Fibroblast of lung (primary cell): Measurements from ENCODE around the gene CPA5. TPM values are rescaled to one million over a fixed set of nuclear protein-coding genes. Genes with fewer than 3 reads are reported as not detected.

Experiments used
- DNase-seq, 2 donors: peaks; one replicate each; pipeline versions ENCODE4 v3.0.0 to v3.0.0-alpha.2; 2010; ENCODE audit warnings: low read depth in 2 of 2
- H2AFZ ChIP-seq: 2 replicates; pipeline ENCODE4 v1.5.1; 2012; ENCODE audit warnings: low read length, control low read depth, inconsistent platforms
- H3K27ac ChIP-seq: 2 replicates; pipeline ENCODE4 v1.5.1; 2011; ENCODE audit warnings: low read length, control low read depth; ENCODE audit not compliant: insufficient read depth
- H3K27me3 ChIP-seq: 2 replicates; pipeline ENCODE4 v1.5.1; 2011; ENCODE audit warnings: mild to moderate bottlenecking, low read length; ENCODE audit not compliant: control insufficient read depth, insufficient read depth
- H3K36me3 ChIP-seq: 2 replicates; pipeline ENCODE4 v1.5.1; 2011; ENCODE audit warnings: low read length; ENCODE audit not compliant: control insufficient read depth, insufficient read depth
- H3K4me1 ChIP-seq: 2 replicates; pipeline ENCODE4 v1.5.1; 2011; ENCODE audit warnings: low read length; ENCODE audit not compliant: control insufficient read depth, insufficient read depth; ENCODE audit errors: extremely low read depth
- H3K4me2 ChIP-seq: 2 replicates; pipeline ENCODE4 v1.5.1; 2011; ENCODE audit warnings: low read length, control low read depth; ENCODE audit not compliant: insufficient read depth; ENCODE audit errors: extremely low read depth
- H3K4me3 ChIP-seq, 4 experiments: fragments of 200-600 bp in 1 of 4; sonication (generic) in 1 of 4; replicated peaks in 1 of 4; 2 replicates each; pipeline ENCODE4 v1.5.1; 2011 to 2016; ENCODE audit warnings: low read length in 4 of 4, low read depth in 3 of 4, mild to moderate bottlenecking in 3 of 4, control low read depth in 2 of 4, inconsistent platforms in 1 of 4, mixed read lengths in 1 of 4; ENCODE audit not compliant: insufficient read depth in 1 of 4; ENCODE audit errors: control extremely low read depth in 1 of 4
- H3K79me2 ChIP-seq: 2 replicates; pipeline ENCODE4 v1.5.1; 2012; ENCODE audit warnings: mild to moderate bottlenecking, low read length, inconsistent platforms; ENCODE audit not compliant: control insufficient read depth, insufficient read depth
- H3K9ac ChIP-seq: 2 replicates; pipeline ENCODE4 v1.5.1; 2011; ENCODE audit warnings: mild to moderate bottlenecking, low read length, control low read depth; ENCODE audit not compliant: insufficient read depth
- H3K9me3 ChIP-seq: 2 replicates; pipeline ENCODE4 v1.5.1; 2012; ENCODE audit warnings: low read depth, low read length; ENCODE audit not compliant: control insufficient read depth, insufficient read depth
- H4K20me1 ChIP-seq: 2 replicates; pipeline ENCODE4 v1.5.1; 2011; ENCODE audit warnings: low read length; ENCODE audit not compliant: control insufficient read depth, insufficient read depth; ENCODE audit errors: extremely low read depth
- EZH2 ChIP-seq: IDR thresholded peaks from 2 replicates; pipeline ENCODE4 v1.5.1; 2012; ENCODE audit warnings: low read length, control low read depth, mild to moderate bottlenecking; ENCODE audit errors: missing control alignments
- polyA plus RNA-seq, 2 donors: library from polyadenylated mRNA; depleted of rRNA in 1 of 2; stranded (reverse) in 1 of 2; unstranded in 1 of 2; fragments of >200 nt; gene quantifications; 2 replicates each; pipeline ENCODE4 v1.2.1, GENCODE V29; 2011 to 2012; ENCODE audit warnings: missing spikeins in 1 of 2
- total RNA-seq: library from RNA; depleted of rRNA; stranded (reverse); fragments of >200 nt; gene quantifications from 2 replicates; pipeline ENCODE4 v1.2.1, GENCODE V29; 2014
- TF ChIP-seq, protein P1 (sequence below), 2 donors: IDR thresholded peaks in 1 of 2; conservative IDR thresholded peaks in 1 of 2; 1 replicate in 1 of 2; 2 replicates in 1 of 2; pipeline ENCODE4 v1.5.1; 2011 to 2012; ENCODE audit warnings: low read length in 2 of 2, control low read depth in 1 of 2, inconsistent platforms in 1 of 2, low read depth in 1 of 2, mild to moderate bottlenecking in 1 of 2

Gene CPA5
- total and polyA plus RNA-seq, 2 donors (not counting 1 experiment from before 2014, with no cell fraction given), result not detected

DNA sequence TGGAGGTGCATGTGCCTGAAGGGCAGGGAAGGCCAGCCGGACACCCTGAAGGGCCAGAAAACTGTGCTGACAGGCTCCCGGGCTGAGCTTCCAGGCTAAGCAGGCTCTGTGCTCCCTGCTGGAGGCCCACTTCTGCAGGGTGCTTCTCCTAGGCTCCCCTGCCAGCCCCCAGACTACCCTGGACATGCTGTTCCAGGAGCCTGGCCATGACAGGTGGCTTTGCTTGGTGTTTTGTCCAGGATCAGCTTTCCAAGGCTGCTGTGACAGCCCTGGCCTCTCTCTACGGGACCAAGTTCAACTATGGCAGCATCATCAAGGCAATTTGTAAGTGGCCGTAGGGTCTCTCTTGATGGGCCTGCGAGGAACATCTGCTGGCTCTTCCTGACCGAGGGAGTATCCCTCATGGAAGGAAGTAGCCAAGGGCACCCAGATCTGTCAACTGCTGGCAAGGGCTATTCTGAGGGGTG lies 41.0 kb downstream of the CPA5 start:
- no peaks in the 10 kb centered on the region for H3K9me3 ChIP-seq
- H3K4me3 ChIP-seq, result no peak overlapping the region
- H3K79me2 ChIP-seq, result no peaks in the 10 kb centered on the region
- H2AFZ ChIP-seq, result no peak overlapping the region
- no peaks in the 10 kb centered on the region for H3K4me1 ChIP-seq
- no peak overlapping the region for H3K27ac ChIP-seq
- no peak overlapping the region for H3K4me2 ChIP-seq
- no peaks in the 10 kb centered on the region for H3K27me3 ChIP-seq
- no peaks in the 10 kb centered on the region for H3K36me3 ChIP-seq
- no peak for DNase-seq
- no peak overlapping the region for H3K9ac ChIP-seq
- H4K20me1 ChIP-seq, result no peaks in the 10 kb centered on the region
- TF ChIP-seq EZH2, result no peak
- TF ChIP-seq, protein P1, sequence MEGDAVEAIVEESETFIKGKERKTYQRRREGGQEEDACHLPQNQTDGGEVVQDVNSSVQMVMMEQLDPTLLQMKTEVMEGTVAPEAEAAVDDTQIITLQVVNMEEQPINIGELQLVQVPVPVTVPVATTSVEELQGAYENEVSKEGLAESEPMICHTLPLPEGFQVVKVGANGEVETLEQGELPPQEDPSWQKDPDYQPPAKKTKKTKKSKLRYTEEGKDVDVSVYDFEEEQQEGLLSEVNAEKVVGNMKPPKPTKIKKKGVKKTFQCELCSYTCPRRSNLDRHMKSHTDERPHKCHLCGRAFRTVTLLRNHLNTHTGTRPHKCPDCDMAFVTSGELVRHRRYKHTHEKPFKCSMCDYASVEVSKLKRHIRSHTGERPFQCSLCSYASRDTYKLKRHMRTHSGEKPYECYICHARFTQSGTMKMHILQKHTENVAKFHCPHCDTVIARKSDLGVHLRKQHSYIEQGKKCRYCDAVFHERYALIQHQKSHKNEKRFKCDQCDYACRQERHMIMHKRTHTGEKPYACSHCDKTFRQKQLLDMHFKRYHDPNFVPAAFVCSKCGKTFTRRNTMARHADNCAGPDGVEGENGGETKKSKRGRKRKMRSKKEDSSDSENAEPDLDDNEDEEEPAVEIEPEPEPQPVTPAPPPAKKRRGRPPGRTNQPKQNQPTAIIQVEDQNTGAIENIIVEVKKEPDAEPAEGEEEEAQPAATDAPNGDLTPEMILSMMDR (conservative IDR thresholded peaks at IDR 0.05 in 1 of 2, IDR thresholded peaks at IDR 0.05 in 1 of 2; ENCODE audit: low read depth in 1 of 2, low read length in 2 of 2), result no peak

DNA sequence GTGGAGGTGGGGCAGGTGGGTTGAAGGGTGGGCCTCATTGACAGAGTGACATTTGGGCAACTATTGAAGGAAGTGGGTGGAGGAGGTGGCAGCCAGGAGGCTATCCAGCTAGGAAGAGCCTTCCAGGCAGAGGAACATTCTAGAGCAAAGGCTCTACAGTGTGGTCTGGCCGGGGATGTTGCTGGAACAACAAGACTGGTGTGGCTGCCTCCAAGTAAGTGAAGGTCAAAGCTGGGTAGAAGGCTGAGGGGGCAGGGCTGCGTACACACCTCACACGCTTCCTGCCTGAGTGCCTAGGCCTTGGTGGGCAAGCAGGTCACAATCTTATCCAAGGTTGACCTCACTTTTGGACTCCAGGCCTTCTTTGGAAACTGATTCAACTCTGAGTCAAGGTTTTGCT lies 42.3 kb downstream of the CPA5 start:
- H3K9me3 ChIP-seq, result no peaks in the 10 kb centered on the region
- H3K27ac ChIP-seq, result no peak overlapping the region

DNA sequence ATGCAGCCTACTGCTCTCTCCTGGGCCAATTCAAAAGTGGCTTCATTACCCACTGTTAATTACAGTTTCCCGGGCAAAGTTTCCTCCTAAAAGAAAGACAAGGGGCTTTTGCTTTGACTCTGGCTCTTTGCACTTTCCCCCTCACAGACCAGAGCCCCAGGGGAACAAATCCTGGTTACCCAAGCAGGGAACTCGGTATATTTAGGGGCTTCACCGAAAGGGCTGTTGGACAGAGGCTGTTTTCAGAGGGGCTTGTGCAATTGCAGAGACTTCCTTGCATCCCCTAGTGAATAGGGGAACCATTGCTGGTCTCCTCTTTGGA lies 42.7 kb downstream of the CPA5 start:
- Histone ChIP-seq H3K9ac (no peak overlapping the region), H3K36me3 (no peaks in the 10 kb centered on the region), H4K20me1 (no peaks in the 10 kb centered on the region), H2AFZ (no peak overlapping the region), H3K9me3 (no peaks in the 10 kb centered on the region), H3K27me3 (no peaks in the 10 kb centered on the region), H3K4me3 (no peak overlapping the region), H3K4me1 (peaks cover 4% of the 10 kb centered on the region), H3K27ac (no peak overlapping the region), H3K4me2 (no peak overlapping the region), H3K79me2 (no peaks in the 10 kb centered on the region)
- TF ChIP-seq EZH2, result no peak
- DNase-seq, result no peak

More for the DNA sequence above, 42.3 kb downstream of the CPA5 start:
- Histone ChIP-seq H3K4me3 (no peak overlapping the region), H3K4me1 (peaks cover under 1% of the 10 kb centered on the region), H3K4me2 (no peak overlapping the region), H3K36me3 (no peaks in the 10 kb centered on the region), H4K20me1 (no peaks in the 10 kb centered on the region), H2AFZ (no peak overlapping the region), H3K27me3 (no peaks in the 10 kb centered on the region), H3K9ac (no peak overlapping the region), H3K79me2 (no peaks in the 10 kb centered on the region)
- TF ChIP-seq, protein P1 (conservative IDR thresholded peaks at IDR 0.05 in 1 of 2, IDR thresholded peaks at IDR 0.05 in 1 of 2; ENCODE audit: low read depth in 1 of 2, low read length in 2 of 2), result no peak
- TF ChIP-seq EZH2, result no peak
- no peak for DNase-seq
